Endothelial cell of umbilical vein (primary cell): ENCODE data around the gene ZNF23.

ENCODE experiments used
- EZH2 ChIP-seq: IDR thresholded peaks from 2 replicates; pipeline ENCODE4 v1.6.1; 2012; ENCODE audit warnings: borderline replicate concordance, low read depth, mild to moderate bottlenecking, moderate library complexity, low read length, inconsistent platforms; ENCODE audit not compliant: severe bottlenecking
- FOS ChIP-seq: IDR thresholded peaks from 2 replicates; pipeline ENCODE4 v1.6.1; 2011; ENCODE audit warnings: mild to moderate bottlenecking, low read length, moderate library complexity, borderline replicate concordance; ENCODE audit not compliant: insufficient read depth
- GATA2 ChIP-seq: IDR thresholded peaks from 2 replicates; pipeline ENCODE4 v1.7.0; 2011; ENCODE audit warnings: low read depth, mild to moderate bottlenecking, moderate library complexity, mixed read lengths, low read length; ENCODE audit not compliant: insufficient read length, insufficient read depth
- JUN ChIP-seq: IDR thresholded peaks from 2 replicates; pipeline ENCODE4 v1.6.1; 2011; ENCODE audit warnings: borderline replicate concordance, low read depth; ENCODE audit not compliant: insufficient read length, insufficient read depth
- MYC ChIP-seq: IDR thresholded peaks from one replicate; pipeline ENCODE4 v1.6.1; 2011; ENCODE audit warnings: mild to moderate bottlenecking, low read depth, low read length
- POLR2A ChIP-seq: IDR thresholded peaks from 2 replicates; pipeline ENCODE4 v1.6.1; 2012; ENCODE audit warnings: low read depth, mild to moderate bottlenecking, control low read depth, low read length
- POLR2AphosphoS5 ChIP-seq: IDR thresholded peaks from 2 replicates; pipeline ENCODE4 v1.6.1; 2012; ENCODE audit warnings: low read depth, mild to moderate bottlenecking, control low read depth, low read length, moderate library complexity; ENCODE audit not compliant: insufficient read depth
- TF ChIP-seq, protein P1 (sequence below), 2 donors: IDR thresholded peaks; 1 replicate in 1 of 2; 2 replicates in 1 of 2; pipeline ENCODE4 v1.5.1; 2011; ENCODE audit warnings: low read length in 2 of 2, mild to moderate bottlenecking in 2 of 2, moderate library complexity in 2 of 2, control low read depth in 1 of 2, inconsistent platforms in 1 of 2, low read depth in 1 of 2; ENCODE audit not compliant: insufficient read depth in 1 of 2; ENCODE audit errors: extremely low read depth in 1 of 2
- TF ChIP-seq, protein P2 (sequence below): IDR thresholded peaks from 2 replicates; pipeline ENCODE4 v1.6.1; 2011; ENCODE audit not compliant: insufficient read depth, insufficient read length

DNA sequence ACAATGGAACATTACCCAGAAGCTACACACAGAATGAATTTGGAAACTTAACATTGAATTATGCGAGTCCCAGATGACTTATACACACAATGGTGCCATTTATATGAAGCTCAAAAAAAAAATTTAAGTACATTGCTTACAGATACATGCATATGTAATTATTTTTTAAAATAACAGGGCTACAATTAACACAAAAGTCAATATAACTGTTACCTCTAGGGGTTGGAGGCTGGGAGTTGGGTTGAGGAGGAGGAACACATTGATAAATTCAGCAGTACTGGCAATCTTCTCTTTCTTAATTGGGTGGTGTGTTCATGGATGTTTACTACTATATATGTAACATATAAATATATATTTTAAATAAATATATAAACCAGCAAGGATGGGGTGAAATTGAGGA, 1.1 kb downstream of the ZNF23 start:
- TF ChIP-seq POLR2A: no peak
- TF ChIP-seq, protein P1, sequence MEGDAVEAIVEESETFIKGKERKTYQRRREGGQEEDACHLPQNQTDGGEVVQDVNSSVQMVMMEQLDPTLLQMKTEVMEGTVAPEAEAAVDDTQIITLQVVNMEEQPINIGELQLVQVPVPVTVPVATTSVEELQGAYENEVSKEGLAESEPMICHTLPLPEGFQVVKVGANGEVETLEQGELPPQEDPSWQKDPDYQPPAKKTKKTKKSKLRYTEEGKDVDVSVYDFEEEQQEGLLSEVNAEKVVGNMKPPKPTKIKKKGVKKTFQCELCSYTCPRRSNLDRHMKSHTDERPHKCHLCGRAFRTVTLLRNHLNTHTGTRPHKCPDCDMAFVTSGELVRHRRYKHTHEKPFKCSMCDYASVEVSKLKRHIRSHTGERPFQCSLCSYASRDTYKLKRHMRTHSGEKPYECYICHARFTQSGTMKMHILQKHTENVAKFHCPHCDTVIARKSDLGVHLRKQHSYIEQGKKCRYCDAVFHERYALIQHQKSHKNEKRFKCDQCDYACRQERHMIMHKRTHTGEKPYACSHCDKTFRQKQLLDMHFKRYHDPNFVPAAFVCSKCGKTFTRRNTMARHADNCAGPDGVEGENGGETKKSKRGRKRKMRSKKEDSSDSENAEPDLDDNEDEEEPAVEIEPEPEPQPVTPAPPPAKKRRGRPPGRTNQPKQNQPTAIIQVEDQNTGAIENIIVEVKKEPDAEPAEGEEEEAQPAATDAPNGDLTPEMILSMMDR (IDR thresholded peaks at IDR 0.05; ENCODE audit: extremely low read depth in 1 of 2, insufficient read depth in 1 of 2, low read depth in 1 of 2, low read length in 2 of 2): no peak
- no peak for TF ChIP-seq JUN
- TF ChIP-seq POLR2AphosphoS5: no peak
- no peak for TF ChIP-seq GATA2
- TF ChIP-seq, protein P2, sequence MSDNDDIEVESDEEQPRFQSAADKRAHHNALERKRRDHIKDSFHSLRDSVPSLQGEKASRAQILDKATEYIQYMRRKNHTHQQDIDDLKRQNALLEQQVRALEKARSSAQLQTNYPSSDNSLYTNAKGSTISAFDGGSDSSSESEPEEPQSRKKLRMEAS: no peak
- no peak for TF ChIP-seq EZH2
- no peak for TF ChIP-seq FOS
- TF ChIP-seq MYC: no peak
